NOMO-1 treated with DMSO at 0.1 percent for 48 hours (cell line): ENCODE data around the gene GNAO1.

Experiments used
- DNase-seq: peaks from one replicate; lab custom pipeline; 2025; ENCODE audit not compliant: unreplicated experiment; lab: John Stamatoyannopoulos, UW

GNAO1 gene

DNA sequence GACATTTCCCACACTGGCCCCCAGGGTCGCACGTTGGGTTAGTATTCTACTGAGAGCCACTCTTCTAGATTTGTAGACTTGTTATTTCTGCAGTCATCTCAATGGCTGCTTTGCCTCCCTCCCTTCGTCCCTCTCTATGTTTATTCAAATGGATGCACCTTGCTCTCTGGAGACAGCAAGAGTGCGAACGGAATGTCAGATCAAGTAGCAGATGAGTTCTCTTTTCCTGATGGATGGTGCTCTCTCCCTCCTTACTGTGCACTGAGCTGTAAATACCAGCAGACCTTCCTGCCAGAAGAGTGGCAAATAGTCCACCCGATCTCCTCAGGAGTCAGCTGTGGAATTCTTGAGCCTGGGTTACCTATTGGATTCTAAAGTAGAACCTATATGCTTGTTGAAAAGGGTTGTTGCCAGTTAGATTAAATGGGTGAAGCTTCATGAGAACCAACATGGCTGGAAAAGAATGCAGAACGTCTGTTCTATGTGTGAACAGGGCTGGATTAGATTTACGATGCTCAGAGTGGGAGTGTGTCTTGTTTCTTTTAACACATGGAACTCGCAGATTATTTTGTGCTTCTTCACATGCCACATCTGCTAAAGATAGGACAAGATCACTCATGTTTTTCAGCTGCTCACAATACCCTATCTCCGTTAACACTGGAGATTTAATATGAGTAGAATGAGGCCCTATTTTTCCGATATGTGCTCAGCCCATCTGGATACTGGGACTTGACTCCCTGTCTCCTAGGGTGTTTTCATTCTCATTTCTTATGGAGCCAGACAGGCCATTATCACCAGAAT, 6.1 kb downstream of the GNAO1 start:
- DNase-seq, result no peak

DNA sequence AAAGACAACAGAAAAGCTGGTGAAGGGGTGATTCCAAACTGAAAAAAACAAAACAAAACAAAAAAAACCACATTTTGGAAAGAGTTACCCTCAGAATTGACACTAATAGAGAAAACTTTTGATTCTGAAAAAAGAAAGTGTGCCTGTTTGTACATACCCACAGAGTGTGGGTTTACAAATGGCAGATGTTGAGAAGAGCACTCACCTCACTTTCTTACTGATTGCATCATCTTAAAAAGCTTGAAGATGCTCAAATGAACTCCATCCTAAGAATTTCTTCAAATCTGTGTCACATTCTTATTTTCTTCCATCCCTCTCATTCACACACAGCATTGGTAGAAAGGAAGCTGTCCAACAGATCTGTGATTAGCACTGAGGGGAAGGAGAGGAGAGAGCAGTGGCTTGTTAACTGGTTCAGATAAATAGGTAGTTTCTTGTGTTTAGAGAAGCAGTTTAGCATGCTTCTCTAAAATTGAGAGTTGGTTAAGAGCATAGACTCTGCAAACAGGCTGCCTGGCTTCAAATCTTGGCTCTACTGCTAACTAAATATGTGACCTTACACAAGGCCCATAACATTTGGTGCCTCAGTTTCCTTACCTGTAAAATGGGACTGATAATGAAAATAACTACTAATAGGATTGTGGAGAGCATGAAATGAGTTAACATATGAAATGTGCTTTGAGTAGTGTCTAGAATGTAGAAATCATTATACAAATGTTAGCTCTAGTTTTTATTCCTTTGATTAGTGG, 6.9 kb downstream of the GNAO1 start:
- no peak for DNase-seq

DNA sequence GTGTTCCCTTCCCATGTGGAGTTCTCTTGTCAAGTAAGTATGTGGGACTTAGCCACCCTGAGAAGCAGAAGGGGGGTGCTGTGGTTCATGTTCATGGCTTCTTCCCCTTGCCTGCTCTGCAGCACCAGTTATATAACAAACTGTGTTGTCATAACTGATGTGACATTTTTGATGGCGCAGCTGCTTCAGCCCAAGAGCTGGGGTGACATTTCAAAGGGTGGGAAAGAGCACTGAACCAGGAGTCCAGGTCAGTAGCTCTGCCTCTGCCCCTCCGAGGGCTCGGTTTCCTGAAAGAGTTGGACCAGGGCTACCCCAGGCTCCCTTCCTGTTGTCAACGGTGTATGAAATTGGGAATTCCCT, 7.4 kb downstream of the GNAO1 start:
- no peak for DNase-seq

DNA sequence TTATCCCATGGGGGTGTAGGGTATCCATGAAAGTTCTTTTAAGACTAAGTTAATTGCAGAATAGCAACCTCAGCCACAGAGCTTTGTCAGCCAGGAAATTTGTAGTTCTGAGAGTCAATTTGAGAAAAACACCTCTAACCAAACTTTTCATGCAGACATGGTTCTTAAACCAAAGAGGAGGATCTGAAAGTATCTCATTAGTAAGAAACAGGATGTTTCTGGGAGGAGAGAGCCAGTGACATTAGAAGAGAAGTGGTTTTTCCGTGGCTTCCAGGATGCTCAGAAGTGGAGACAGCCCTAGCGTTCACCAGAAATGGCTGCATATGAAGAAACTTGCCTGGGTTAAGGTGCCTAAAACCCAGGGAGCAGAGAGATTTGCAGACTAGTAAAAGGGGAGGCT, 7.9 kb downstream of the GNAO1 start:
- peak; percentile 63 for DNase-seq

DNA sequence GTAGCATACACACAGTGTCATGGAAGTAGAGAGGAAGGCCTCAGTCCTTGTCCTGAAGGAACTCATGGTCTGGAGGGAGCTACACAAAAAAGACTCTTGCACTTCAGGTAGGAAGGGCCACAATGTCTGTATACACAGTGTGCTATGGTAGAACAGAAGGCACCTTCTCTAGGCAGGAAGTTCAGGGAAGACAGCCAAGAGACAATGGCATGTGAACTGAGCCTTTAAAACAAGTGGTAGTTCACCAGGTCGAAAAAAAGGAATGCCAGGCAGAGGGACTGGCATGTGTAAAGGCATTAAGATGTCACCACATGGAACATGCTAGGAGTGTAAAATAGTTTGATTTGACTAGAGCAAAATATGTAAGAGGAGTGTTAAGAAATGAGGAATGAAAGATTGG, 9.7 kb downstream of the GNAO1 start:
- no peak for DNase-seq

DNA sequence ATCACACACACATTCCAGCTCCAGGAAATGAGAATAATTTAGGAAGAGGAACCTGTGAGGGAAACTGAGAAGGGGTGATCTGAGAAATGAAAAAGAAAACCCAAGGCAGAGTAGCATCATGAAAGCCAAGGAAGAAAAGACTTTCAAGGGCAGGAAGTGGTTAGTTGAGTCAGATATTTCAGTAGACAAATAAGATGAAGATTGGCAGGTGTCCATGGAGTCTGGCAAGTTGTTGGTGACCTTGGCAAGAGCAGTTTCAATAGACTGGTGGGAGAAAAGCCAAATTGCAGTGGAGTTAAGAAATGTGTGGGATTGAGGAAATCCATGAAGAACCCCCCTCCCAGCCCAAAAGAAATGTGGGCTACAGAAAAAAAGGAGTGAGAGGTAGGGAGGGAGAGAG, 10.7 kb downstream of the GNAO1 start:
- no peak for DNase-seq

DNA sequence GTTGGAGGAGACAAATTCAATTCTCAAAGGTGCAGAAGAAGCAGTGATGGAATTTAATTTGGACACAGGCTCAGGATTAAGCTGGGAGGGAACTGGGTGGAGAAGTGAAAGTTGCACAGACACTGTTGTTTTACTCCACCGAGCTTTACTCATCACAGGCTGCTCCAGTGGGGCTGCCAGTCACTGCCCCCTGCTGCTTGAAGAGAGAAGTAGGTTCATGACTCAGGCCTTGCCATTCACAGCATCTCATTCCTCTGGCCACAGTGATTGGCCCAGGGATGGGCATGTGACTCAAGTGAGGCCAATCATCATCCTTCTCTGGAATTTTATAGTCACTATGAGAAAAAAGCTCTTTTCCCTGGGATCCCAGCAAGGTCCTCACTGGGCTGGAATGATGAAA, 11.8 kb downstream of the GNAO1 start:
- peak; percentile 90 for DNase-seq

DNA sequence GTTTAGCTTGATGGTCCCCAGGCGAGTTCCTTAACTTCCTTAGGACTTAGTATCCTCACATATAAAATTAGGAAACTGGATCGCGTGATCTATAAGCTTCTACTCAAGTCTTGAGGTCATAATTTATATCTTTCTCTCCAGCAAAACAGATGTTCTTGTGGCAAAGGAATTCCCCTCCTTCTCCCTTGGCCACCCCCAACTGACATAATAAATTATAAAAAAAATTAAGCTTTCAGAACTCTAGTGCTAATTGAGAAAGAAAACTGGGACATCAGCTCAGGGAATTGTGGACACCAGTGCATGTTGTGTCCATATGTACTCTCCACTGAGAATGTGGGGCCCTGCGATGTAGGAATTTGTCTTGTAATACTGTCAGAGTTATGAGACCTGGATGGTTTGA, 13.5 kb downstream of the GNAO1 start:
- no peak for DNase-seq

DNA sequence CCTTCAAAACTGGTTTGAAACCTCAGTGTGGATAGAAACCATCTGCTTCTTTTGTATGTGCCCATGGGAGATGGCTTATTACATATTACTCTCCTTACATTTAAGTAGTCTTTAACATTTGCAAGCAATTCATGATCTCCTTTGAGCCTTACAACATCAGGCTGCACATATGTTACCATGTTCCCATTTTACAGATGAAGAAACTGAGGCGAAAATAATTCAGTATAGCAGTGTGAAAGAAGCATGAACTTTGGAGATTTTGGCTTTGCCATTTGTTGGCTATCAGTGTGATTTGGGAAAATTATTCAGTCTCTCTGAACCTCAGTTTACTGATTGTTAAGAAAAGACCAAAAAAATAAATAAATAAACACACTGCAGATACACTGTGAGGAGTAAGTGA, 15.7 kb downstream of the GNAO1 start:
- no peak for DNase-seq

DNA sequence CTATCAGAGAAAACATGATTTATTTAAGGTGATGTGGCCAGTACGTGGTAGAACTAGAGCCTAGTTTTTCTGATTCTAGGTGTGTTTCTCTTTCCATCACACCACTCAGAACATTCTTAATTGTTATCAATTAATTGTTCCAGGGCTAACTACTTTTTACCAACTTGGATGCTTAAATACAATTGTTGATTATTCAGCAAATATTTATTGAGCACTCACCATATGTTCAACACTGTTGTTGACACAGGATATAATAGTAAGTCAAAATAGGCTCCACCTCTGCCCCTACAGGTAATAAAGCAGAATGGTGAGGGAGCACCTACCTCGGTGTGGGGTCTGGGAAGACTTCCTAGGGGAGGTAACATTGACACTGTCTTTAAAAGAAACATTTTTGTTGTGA, 16.1 kb downstream of the GNAO1 start:
- DNase-seq, result no peak

DNA sequence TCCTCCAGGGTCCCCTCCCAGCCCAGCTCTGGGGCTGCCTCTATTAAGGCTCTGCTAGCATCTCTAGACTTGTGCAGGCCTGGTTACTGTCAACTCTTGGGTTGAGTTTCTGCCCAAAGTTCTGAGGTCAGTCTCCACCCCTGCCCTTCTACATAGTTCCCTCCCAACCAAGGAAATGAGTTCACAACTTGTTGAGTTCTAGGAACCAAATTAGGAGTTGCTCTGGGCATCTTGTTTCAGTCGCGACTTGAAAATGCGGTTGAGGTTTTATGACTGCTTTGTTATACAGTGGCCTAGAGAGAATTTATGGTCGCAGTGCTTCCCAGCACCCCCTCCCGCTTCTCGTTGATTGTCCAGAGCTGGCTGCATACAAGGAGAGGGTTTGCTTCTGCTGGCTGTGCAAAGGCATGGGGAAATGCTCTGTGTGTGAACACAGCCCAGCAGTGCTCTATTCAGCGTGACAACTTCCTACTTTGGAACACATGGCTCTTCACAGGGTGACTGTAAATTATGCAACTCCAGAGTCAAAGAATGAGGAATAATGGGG, 20.2 kb downstream of the GNAO1 start:
- no peak for DNase-seq

DNA sequence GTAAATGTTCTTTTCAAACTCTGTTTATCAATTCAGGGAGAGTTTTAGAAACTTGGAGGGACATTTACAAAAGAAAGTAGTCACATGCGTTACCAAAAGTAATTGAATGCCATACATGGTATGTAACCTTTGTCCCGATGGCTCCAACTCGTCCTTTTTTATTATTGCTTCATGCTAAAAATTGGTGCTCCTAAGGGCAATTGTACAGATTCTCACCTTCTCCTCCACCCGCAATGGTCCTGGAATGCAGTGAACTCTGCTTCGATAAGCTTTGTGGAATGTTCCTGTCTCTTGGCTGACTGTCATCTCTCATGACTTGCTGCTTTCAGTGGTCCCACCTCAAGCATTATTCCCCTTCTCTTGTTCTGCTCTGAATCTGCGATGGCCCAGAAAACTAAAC, 20.9 kb downstream of the GNAO1 start:
- DNase-seq, result no peak

DNA sequence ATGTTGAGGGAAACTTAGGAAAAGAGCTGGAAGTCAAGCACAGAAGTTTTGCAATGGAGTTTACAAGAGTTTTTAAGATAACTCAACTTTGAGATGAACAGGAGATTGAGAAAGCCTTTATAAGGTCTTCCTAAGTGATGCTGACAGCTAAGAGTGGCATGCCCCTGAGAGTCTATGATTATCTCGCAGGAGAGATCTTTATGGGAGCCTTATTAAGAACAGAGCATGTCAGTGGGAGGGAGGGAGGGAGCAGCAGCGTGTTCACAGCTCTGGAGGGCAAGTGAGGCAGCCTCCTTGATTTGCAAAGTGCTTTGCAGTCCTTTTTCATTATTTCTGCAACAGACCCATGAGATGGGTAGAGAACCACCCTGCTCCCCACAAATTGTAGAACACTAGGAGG, 30.7 kb downstream of the GNAO1 start:
- no peak for DNase-seq

DNA sequence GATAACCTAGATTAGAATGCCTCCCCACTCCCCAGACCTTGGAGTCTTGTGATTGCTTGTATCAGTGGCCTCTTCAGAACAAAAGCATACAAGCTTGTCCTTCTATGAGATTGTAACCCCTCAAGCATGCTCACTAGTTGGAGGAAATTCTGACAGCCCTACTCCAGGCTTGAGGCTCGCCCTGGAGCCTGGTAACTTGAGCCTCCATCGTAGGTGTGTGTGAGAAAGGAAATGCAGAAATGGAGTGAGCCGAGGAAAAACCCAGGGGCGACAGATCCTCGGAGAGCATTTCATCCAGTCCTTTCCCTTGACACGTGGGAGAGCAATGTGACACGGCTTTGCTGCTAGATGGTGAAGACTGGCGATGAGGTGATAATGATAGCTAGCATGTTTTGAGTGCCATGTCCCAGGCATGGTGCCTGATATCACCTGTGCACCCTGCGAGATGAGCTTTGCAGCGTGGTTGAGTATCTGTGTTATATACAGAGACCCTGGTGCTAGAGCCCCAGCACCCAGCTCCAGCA, 31.2 kb downstream of the GNAO1 start:
- no peak for DNase-seq

DNA sequence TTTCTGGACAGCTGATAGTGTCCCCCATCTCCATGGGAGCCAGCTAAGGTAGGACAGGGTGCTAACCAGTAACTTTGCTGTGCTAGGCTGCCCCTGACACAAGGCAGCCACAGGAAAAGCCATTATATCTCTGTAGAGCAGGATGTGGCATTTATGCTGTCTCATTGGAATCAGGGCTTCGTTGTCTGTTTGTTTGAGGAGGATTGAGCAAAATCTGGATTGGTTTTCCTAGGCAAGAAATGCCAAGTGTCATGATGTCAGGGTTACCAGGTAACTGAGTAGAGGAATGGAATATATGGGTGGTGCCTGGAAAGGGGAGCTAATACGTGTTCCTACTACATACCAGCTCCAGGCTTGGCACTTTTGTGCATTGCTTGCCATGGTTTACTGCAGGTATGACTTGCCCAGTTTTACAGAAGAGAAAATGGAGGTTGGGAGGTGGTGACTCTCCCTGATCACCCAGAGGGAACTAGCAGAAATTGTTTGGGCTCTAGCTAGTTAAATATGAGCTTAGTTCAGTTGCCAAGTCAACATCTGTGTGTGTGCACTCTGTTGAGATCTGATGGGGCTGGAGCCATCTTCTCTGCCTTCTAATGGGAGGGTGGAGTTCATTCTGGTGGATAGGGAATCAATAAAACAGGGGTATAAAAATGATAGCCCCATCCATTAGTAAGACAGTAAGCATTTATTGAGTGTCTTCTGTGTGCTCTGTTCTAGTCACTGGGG, 33.9 kb downstream of the GNAO1 start:
- no peak for DNase-seq

DNA sequence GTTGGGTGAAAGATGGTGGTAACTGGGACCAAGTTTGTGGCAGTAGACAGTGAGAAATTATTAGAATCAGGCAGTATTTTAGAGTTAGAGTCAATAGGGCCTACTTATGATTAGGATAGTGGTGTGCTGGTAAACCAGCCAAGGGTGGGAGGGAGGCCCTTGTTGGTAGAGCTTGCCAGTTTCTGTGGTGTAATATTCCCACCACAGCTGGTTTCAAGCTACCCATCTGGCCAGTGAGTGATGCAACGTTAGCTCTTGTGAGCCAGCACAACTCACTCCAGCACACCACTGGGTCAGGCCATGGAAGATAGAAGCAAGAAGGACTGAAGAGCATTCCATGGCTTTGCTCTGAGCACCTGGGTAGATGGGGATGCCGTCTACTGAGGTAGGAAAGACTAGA, 34.9 kb downstream of the GNAO1 start:
- no peak for DNase-seq

DNA sequence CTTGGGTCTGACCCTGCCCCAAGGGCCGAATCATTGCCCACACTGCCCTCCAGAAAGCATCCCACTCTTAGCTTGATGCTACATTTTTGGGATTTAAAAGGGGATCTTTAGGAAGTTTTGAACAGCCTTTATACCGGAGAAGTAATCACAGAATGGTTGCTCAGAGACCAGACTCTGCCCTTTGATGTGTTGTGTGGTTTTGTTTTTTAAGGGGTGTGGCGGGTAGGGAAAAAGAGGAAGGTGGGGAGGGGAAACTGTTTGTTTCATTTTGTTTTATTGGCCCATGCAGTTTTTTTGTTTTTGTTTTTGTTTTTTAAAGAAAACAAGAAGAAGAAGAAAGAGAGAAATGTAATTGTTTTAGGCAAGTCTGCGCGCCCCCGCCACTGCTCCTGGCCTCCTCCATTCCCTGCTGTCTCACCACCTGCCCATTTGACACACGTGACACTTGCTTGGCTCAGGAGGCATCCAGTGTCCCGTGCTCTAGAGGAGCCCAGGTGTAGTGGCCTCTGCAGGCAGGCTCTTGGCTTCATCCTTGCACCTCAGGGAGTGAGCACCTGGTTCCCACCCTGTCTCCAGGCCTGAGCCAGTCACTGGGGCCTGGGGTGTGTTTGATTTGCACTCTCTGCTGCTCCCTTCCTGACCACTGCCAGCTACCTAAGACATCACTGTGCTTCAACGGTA, 35.7 kb downstream of the GNAO1 start:
- no peak for DNase-seq

DNA sequence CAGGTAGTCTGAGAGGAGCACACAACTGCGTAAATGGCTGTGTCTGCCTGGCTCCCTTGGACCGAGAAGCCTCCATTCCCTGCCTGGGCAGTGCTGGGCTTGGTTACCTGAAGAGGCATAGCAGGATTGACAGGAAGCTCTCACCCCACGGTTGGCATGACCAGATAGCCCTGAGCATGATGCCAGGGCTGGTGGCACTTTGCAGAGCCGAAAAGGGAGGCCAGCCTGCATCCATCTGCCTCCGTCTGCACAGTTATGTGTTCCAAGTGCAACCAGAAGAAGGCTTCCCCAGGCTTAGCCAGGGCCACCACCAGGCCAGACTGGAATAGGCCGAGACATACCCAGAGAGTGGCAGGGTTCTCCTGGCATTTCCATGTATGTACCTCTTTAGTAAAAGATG, 36.6 kb downstream of the GNAO1 start:
- no peak for DNase-seq

DNA sequence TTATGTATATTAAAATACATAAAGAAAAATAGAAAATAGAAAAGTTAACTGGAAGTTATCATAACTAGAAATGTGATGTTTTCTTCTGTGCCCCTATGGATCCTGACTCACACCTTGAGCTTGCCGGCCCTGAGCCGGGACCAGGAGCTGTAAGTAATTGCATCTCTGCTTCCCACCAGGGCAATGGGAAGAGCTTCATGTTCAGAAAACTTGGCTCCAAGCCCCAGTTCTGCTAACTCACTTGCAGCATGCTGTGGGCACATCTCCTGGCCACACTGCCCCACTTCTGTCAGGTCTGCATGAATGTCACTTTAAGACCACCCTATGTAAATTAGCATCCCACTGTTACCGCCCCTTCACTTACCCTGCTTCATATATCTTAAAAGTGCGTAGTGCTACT, 37.2 kb downstream of the GNAO1 start:
- DNase-seq, result no peak

DNA sequence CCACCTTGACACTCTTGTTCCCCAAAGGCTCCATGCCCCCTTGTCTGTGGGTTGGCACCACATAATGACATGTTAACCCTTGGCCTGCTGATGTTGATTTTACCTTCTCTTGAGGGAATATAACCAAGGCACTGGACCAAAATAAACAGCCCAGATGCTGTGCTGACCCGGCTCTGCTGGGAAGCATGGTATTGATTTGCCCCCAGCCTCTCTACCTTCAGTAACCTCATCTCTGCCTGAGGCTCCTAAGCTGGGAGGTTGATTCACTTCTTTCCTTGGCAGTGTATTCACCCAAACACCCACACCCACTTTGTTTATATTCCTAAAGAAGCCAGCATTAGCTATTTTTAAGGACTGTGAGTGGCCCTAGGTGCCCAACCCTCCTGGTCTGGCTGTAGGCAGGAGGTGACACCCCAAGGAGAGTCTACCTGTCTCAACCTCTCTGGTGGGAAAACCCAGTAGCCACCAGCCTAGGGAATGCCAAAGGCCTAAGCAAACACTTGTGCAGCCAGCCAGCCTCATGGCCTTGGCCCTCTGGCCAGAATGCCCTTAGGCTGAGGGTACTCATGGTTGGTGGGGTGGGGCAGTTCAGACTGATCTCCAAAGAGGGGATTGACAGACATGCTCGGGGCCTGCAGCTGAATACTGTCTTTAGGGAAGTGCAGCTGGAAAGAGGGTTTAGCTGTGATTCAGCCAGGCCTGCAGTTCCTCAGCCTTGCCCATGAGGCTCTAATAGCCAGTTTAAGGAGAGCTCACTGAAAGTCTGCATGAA, 42.7 kb downstream of the GNAO1 start:
- DNase-seq, result no peak
